NCI-H1092 treated with DMSO at 0.1 percent for 48 hours (cell line): ENCODE measurements around the gene KDM8.
"Not testable (repeated sequence)": the region's sequence is repeated elsewhere in the genome, so short reads cannot be mapped to it uniquely, and the experiment has no call there.

ENCODE experiments used
- DNase-seq: peaks from one replicate; lab custom pipeline; 2025; lab: John Stamatoyannopoulos, UW

Gene KDM8

DNA sequence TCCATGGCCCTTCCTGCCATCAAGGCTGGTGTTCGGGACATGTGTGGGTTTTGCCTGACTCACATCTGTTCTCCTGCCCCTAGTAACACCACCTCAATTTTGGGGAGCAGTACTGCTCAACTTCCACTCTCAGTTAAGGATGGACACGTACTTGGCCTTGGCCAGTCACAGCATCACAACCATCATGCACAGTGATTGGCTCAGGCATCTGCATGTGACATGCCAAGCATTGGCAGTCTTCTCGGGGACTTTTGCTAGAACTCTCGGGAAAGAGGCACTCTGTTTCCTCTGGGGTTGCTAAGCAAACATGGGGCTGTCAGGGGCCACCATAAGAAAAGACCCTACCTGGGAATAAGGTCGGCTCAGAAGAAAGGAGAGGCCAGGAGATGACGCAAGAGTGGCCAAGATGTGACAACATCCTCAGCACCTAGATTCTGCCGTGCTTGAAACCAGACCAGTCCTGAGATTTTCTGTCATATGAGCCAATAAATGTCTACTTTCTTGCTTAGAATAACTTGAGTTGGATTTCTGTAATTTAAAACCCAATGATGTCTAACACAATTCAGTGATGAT is 11.9 kb upstream of the KDM8 start:
- DNase-seq = no peak

DNA sequence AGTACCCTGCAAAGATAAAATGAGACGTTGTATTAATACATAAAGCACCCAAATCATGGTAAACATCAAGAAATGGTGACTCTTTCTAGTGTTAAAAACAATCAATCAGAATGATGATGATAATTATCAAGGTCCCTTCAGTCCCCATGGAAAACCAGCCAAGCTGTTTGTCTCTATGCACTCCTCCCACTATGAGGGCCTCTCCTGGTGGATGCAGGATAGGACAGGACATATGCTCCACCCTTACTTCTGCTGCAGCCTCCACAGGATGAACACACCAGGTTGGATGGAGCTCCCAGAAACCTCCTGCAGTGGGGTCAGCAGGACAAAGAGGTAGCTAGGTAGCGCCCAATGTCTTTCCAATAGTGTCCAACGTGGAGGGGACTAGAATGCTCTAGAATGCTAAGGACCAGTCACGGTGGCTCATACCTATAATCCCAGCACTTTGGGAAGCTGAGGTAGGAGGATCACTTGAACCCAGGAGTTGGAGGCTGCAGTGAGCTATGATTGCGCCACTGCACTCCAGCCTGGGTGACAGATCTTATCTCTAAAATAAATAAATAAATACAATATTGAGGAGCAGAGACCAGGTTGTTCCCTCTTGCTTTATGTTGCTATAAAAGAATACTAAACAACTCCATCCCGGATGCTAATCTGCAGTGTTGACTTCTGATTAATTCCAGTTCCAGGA is 9.9 kb upstream of the KDM8 start:
- DNase-seq = no peak

DNA sequence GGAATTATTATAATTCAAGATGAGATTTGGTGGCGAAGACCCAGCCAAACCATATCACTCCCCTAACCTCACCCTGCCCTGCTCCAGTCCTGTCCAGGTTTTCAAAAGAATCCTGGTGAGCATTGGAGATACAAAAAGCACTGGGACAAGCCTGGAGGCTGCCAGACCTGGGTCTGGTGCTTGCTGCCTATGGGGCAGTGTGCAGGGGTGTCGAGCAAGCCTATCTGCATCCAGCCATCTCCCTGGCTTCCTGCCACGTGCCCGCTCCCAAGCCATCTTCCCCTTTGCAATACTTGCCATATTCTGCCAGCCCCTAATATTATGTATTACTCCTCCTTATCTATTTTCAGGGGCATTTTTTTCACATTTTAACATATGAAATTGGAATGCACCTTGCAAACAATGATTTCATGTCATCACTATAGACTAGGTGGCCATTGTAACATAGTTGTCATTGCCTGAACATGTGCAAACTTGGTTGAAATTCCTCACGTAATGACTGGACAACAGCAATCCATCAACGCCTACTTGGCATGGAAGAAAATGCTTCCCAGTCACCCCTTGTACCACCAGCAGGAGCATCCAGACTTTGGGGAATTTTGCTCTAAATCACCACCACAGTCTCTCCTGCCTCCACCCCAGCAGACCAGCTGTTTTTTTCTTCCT is 8.1 kb upstream of the KDM8 start:
- no peak for DNase-seq

DNA sequence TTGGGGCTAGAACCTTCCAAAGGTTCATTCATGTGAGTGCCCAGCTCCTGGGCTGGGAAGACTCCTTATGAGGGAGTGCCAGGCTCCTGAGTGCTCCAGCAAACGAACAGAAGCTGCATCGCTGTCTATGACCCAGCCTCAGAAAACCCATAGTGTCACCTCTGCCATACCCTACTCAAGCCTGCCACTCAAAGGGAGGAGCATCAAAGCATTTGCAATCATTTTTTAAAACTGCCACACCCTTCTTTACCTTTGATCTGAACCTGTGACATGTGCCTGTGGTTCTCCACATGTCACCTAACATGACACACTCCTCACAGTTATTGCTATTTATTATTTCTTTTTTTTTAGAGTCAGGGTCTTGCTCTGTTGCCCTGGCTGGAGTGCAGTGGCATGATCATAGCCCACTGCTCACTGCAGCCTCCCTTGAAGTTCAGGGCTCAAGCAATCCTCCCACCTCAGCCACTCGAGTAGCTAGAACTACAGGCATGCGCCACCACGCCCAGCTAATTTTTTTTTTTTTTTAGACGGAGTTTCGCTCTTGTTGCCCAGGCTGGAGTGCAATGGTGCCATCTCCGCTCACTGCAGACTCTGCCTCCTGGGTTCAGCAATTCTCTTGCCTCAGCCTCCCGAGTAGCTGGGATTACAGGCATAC is 7.3 kb upstream of the KDM8 start:
- DNase-seq = no peak

DNA sequence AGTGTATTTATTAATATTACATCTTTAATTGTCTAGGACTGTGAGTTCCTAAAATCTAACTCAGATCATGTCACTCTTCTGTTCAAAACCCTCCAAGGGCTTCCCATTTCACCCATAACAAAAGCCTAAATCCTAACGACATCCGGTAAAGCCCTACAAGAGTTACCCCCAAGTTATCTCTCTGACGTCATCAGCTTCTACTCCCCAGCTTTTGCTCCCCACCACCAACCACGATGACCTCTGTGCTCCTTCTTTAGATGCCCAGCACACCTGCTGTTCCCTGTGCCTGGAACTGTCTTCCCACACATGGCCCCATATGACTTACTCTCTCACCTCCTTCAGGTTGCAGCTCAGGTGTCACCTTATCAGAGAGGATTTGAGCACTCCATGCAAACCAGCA is 6.3 kb upstream of the KDM8 start:
- no peak for DNase-seq

DNA sequence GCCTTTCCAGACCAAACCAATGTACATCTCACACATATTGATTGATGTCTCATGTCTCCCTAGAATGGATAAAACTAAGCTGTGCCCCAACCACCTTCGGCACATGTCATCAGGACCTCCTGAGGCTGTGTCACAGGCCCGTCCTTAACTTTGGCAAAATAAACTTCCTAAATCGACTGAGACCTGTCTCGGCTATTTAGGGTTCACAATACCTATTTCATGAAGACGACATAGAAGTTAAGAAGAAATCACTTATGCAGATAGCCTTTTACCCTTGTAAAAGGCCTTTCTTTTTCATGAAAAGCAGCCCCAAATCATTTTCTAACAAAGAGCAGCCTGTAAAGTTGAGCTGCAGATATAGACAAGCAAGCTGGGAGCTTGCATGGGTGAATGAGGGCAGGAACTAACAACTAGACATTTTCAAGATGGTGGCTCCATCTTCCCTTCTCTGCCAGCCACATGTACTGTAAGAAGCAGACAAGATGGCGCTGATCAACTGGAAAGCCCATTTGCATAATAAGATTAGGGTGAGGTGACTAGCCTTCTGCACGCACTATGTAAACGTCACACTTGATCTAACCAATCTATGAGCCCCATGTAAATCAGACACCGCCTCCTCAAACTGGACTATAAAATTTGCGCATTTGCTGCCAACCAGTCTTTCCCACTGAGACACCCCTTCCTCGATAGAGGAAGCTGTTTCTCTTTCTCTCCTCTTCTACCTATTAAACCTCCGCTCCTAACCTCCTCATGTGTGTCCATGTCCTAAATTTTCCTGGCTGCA is 4.7 kb upstream of the KDM8 start:
- no peak for DNase-seq

DNA sequence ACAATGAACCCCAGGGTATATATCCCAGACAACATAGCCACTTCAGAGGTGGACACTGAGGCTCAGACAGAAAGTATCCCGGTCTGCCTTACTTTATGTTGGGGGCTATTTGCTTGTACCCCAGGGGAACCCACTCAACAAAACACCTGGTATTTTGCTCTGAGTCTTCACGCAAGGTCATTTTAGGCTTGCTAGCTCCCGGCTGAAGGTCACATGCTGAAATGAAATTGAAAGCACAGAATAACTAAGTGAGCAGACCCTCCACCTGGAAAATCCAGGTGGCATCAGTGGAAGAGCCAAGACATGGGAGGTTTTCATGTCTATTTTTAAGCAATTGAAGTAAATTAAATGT is 4.1 kb upstream of the KDM8 start:
- DNase-seq = no peak

DNA sequence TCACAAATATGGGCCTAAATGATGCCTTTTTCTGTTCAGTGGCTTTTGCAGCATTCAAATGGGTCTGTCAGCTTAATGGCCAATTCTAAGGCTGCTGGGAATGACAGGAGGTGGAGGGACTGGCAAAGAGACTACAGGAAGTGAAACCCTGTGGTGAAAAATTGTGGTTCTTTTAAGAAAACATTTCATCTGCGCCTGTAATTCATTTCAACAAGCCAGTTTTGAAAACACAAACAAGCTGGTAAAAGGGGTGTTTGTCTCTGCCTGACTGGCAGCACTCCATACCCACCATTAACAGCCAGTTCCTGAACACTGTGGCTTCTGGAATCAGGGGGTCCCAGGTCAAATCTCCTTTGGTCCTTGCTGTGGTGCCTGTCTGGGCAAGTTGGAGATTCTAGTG is 3.6 kb upstream of the KDM8 start:
- no peak for DNase-seq

DNA sequence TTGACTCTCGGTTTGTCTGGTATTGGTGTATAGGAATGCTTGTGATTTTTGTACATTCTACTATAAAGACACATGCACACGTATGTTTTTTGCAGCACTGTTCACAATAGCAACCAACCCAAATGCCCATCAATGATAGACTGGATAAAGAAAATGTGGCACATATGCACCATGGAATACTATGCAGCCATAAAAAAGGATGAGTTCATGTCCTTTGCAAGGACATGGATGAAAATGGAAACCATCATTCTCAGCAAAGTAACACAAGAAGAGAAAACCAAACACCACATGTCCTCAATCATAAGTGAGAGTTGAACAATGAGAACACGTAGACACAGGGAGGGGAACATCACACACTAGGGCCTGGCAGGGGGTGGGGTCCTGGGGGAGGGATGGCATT is 2.4 kb upstream of the KDM8 start:
- DNase-seq = not testable (repeated sequence)

DNA sequence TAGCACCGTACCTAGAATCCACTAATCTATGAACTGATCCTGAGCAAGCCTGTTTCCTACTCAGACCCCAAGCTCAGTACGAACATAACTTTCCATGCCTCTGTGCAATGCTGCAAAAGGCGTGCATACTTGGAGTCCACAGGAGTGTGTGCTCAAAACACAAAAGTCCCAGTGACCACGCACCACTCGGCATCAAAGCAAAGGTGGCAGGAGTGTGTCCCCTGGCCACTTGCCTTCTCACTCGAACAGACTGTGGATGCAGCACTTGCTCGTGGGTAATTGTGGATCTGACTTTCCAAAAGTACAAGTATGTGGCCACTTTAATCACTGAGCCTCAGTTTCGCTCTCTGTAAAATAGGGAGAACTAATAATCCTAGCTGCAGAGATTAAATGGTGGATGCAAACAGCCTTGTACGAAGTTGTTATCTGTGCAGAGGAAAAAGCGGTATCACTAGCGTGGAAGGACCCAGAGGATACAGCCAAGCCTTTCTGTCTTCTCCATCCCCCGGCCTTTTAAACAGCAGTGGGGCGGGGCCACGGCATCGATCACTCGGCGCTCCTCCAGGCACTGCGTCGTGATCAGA is 311 bp upstream of the KDM8 start:
- no peak for DNase-seq

DNA sequence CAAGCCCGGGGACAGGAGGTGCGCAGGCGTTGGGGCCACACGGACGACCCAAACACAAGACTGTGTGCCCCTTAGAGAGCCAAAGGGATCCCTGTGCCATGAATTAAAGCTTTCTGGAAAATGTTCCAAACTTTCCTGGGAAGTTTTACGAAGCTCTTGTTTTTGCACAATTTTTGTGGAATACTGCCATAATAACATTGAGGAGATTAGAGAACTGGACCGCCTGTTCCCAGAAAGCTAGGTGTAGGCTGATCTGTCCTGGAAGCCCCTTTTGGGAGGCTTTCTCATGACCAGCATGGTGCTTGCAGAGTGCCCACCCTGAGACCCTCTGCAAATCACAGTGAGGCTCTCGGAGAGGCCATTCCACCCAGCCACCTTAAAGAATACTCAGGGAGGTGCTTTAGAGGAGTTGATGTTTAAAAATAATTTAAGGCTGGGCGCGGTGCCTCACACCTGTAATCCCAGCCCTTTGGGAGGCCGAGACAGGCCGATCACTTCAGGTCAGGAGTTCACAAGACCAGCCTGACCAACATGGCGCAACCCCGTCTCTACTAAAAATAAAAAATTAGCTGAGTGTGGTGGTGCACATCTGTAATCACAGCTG is 1.1 kb downstream of the KDM8 start:
- DNase-seq = no peak

DNA sequence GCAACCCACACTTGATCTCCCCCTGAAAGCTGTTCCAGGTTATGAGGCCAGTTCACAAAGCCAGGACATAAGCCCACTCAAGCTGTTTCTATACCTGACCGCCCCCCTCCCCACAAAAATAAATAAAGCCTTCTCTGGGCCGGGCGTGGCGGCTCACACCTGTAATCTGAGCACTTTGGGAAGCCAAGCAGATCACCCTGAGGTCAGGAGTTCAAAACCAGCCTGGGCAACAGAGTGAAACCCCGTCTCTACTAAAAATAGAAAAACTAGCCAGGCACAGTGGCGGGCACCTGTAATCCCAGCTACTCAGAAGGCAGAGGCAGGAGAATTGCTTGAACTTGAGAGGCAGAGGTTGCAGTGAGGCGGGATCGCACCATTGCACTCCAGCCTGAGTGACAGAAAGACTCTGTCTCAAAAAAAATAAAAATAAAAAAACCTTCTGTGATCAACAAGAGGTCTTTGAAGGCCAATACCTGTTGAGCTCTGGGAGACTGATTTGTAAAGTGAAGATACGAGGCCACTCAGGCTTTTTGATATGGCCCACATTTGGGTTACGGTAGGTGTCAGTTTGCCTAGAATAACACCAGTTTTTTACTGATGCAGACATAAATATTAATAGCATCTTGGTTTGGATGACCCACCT is 2.2 kb downstream of the KDM8 start:
- no peak for DNase-seq

DNA sequence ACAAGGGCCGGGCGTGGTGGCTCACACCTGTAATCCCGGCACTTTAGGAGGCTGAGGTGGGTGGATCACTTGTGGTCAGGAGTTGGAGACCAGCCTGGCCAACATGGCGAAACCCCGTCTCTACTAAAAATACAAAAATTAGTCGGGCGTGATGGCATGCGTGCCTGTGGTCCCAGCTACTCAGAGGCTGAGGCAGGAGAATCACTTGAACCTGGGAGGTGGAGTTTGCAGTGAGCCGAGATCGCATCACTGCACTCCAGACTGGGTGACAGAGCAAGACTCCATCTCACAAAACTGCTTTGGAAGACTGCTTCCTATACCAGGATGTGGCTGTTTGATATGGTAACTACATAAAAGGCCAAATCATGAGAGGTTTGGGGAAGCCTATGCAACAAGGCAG is 3.8 kb downstream of the KDM8 start:
- not testable (repeated sequence) for DNase-seq

DNA sequence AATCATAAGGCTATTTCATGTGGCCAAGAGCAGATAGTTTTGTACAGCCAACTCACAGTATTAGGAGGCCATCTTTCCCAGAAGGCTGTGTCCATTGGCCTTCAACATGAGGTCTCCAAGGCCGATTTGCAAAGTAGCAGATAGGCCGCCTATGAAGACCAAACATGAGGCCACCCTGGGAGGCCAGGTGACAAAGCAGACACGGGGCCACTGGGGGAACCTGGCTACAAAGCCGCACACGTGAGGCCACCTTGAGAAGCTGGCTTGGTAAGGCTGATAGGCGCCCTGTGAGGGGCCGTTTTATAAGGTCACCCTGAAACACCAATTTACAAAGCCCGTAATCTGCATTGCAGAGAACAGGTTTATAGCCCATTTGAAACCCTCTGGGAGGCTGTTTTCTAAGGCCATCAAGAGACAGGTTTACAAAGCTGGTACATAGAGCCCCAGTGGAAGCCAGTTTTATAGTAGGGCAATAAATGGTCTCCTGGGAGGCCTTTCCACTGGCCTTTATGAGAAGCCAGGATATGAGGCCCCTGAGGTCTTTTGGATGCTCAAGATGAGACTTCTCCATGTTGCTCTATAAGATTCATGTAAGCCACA is 4.9 kb downstream of the KDM8 start:
- no peak for DNase-seq

DNA sequence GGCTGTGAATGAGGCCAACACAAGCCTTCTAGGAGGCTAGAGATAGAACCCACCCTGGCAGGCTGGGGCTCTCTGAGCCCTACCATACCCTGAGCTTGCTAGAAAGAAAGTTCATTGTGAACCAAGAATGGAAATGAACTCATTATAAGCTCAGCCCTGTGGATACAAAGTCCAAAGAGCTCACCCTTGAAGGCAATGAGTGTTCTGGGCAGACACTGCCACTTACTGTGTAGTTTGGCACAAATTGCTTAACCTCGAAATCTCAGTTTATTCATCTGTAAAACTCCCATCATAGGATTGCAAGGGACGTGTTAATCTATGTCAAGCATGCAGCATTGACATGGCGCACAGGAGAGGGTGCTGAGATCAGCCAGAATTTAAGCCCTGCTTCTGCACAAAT is 5.5 kb downstream of the KDM8 start:
- no peak for DNase-seq

DNA sequence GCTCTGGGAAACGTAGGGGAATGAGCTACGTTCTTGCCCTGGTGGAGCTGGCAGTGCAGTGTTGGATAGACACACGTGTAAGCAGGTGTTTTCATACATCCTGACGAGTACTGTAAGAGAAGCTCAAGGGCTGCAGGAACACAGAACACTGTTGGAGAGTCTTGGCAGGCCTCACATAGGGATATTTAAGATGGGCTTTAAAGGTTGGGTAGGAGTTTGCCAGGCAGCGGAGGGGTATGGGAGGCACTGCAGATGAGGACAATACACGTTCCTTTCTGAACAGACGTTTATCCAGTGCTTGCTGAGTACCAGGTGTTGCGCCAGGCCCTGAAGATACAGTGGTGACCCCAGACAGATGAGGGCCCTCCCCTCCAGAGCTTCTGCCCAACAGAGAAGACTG is 6.3 kb downstream of the KDM8 start:
- no peak for DNase-seq

DNA sequence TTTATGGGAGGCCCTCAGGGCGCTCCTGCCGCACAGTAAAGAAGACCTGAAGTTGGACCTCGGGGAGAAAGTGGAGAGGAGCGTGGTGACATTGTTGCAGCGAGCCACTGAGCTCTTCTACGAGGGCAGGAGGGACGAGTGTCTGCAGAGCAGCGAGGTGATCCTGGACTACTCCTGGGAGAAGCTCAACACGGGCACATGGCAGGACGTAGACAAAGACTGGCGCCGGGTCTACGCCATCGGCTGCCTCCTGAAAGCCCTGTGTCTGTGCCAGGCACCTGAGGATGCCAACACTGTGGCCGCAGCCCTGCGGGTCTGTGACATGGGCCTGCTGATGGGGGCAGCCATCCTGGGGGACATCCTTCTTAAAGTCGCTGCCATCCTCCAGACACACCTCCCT is 6.8 kb downstream of the KDM8 start:
- DNase-seq = no peak

DNA sequence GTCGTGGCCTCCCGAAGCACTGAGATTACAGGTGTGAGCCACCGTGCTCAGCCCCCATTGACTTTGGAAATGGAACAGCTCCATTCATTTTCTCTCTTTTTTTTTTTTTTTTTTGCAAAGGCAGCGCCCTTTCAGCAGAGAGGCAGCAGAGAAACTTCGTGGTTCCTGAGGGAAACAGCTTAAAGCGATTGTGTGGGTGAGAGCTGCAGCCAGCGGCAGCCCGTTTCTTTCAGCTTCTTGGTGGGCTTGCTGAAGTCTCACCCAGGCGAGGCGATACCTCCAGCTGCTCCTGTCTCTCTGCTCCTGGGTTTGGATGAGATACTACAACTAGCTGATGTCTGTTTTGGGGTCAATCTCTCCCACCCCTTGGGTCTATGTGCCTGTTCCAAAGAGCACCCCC is 7.7 kb downstream of the KDM8 start:
- DNase-seq = no peak

DNA sequence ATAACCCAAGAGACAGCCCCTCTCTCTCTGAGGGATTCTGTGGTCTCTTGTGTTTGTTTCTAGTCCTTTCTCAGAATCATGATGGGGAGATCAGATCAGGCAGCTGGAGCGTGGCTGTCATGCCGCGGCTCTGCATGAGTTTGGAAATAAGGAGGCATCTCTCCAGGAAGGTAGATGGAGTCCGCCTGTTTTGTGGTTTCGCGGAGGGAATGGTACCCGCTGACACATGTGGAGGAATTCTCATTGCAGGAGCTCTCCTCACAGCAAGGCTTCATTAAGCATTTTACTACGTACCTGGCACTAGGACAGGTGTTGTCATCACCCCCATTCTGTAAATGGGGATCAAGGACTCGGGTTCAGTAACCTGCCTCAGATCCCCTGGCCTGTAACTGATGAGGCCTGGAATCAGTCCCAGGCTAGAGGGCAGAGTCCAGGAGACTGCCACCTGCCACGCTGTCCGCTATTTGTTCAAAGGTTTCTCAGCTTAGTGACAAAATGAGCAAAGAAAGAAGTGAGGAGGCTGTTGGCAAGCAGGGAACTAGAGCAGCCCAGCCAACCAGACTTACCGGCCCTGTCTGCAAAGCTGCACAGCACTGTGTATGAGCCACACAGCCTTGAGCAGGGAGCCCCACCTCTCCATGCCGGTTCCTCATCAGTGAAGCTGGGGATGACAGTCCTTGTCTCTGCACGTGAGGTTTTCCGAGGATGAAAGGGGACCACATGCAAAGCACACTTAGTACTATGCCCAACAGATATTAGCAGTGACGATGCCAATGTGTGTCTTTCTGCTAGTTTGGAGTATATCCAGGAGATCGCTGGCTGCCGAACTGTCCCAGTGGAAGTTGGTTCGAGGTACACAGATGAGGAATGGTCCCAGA is 11.0 kb downstream of the KDM8 start:
- no peak for DNase-seq

DNA sequence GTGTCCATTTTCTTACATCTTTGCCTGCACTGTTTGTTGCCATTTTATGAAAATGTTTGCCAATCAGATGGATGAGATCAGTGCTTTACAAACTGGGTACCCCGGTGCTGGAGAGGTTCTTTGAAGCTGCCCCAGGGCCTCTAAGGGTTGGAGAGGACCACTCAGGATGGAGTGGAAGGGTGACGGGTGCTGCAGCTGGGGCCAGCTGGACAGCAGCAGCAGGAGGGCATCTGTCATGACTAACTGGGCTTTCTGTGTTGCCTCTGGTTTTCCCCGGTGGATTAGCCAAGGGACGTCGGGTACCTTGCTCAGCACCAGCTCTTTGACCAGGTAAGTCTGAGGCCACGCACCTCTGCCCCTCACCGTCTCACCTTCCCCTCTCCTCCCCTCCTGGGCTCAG is 12.3 kb downstream of the KDM8 start:
- no peak for DNase-seq
